Measurements from ENCODE around the gene GLYATL1B. TPM values are rescaled to one million over a fixed set of nuclear protein-coding genes. Genes with fewer than 3 reads are reported as not detected.
A peak's percentile ranks its signal among the peaks of the same experiment; 100 is the strongest.

Gene GLYATL1B
- total and polyA plus RNA-seq, 10 of the 15 experiments (the other 5 are each of a cell fraction or from before 2014, with no cell fraction given), result 0.10 to 1.7 (median 0.24) TPM; not detected in 4

DNA sequence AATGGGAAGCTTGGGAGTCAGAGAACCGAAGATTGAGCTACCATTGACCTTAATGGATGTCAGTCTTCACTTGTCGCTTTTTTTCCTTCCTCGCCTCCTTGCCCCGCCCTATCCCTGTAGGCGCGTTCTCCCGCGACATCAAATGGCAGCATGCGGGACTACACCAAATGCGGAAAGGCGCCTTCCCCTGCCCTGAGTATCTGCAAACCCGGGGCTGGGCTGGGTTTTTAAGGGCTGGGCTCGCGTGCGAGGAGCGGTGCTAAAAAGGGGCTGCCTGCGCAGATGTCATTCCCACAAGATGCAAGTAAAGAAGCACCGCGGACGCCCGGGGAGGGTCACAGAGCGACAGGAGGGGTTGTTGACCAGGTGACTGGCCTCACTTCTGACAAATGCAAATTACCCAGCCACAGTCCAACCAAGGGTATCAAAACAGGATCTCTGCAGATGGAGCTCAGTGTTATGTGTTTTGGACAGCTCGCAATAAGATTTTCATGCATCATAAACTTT, 16.2 kb downstream of the GLYATL1B start (continued):
- TF ChIP-seq CBX5 (IDR thresholded peaks at IDR 0.05; ENCODE audit: low read depth) (no peak), RAD51 (IDR thresholded peaks at IDR 0.05) (peak; percentile 66), STAT1 (conservative IDR thresholded peaks at IDR 0.05) (no peak), NFIC (IDR thresholded peaks at IDR 0.05; ENCODE audit: low read depth, low read length) (peak; percentile 62), NR2F1 (conservative IDR thresholded peaks at IDR 0.05) (no peak), TARDBP (IDR thresholded peaks at IDR 0.05; ENCODE audit: borderline replicate concordance) (0 out of 2 replicates have a peak, but pooled peaks have one; percentile 43), NR2C2 (IDR thresholded peaks at IDR 0.05; ENCODE audit: borderline replicate concordance, control insufficient read depth, insufficient read length, low read depth) (no peak), CEBPB (IDR thresholded peaks at IDR 0.05; ENCODE audit: borderline replicate concordance in 1 of 2, low read depth in 2 of 2, low read length in 2 of 2) (no peak), HDAC2 (IDR thresholded peaks at IDR 0.05) (no peak), SMC3 (IDR thresholded peaks at IDR 0.05; ENCODE audit: borderline replicate concordance, low read length) (peak; percentile 39; the same call in 1 of the 2 replicates), RFX5 (IDR thresholded peaks at IDR 0.05; ENCODE audit: low read depth, low read length) (no peak), SIN3A (IDR thresholded peaks at IDR 0.05; ENCODE audit: low read depth, low read length) (no peak), SP1 (IDR thresholded peaks at IDR 0.05; ENCODE audit: low read depth, low read length) (peak; percentile 28), SPI1 (IDR thresholded peaks at IDR 0.05; ENCODE audit: borderline replicate concordance, insufficient read depth, low read depth, low read length) (0 out of 2 replicates have a peak, but pooled peaks have one; percentile 46), BACH1 (IDR thresholded peaks at IDR 0.05; ENCODE audit: borderline replicate concordance) (no peak), CHD2 (IDR thresholded peaks at IDR 0.05; ENCODE audit: borderline replicate concordance, low read depth, low read length) (peak; percentile 79; the same call in 1 of the 2 replicates), TCF7 (IDR thresholded peaks at IDR 0.05; ENCODE audit: borderline replicate concordance) (peak; percentile 31; the same call in 1 of the 2 replicates), SIX5 (IDR thresholded peaks at IDR 0.05; ENCODE audit: low read depth, low read length, severe bottlenecking) (no peak), JUNB (IDR thresholded peaks at IDR 0.05) (no peak; the same call in 1 of the 2 replicates), STAT3 (IDR thresholded peaks at IDR 0.05; ENCODE audit: low read depth, low read length) (no peak), SUZ12 (IDR thresholded peaks at IDR 0.05; ENCODE audit: unreplicated experiment) (no peak), NBN (IDR thresholded peaks at IDR 0.05) (peak; percentile 59; the same call in 1 of the 2 replicates), BMI1 (IDR thresholded peaks at IDR 0.05; ENCODE audit: borderline replicate concordance) (no peak)
- TF ChIP-seq, protein P1, sequence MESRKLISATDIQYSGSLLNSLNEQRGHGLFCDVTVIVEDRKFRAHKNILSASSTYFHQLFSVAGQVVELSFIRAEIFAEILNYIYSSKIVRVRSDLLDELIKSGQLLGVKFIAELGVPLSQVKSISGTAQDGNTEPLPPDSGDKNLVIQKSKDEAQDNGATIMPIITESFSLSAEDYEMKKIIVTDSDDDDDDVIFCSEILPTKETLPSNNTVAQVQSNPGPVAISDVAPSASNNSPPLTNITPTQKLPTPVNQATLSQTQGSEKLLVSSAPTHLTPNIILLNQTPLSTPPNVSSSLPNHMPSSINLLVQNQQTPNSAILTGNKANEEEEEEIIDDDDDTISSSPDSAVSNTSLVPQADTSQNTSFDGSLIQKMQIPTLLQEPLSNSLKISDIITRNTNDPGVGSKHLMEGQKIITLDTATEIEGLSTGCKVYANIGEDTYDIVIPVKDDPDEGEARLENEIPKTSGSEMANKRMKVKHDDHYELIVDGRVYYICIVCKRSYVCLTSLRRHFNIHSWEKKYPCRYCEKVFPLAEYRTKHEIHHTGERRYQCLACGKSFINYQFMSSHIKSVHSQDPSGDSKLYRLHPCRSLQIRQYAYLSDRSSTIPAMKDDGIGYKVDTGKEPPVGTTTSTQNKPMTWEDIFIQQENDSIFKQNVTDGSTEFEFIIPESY (IDR thresholded peaks at IDR 0.05), result no peak
- TF ChIP-seq, protein P2, sequence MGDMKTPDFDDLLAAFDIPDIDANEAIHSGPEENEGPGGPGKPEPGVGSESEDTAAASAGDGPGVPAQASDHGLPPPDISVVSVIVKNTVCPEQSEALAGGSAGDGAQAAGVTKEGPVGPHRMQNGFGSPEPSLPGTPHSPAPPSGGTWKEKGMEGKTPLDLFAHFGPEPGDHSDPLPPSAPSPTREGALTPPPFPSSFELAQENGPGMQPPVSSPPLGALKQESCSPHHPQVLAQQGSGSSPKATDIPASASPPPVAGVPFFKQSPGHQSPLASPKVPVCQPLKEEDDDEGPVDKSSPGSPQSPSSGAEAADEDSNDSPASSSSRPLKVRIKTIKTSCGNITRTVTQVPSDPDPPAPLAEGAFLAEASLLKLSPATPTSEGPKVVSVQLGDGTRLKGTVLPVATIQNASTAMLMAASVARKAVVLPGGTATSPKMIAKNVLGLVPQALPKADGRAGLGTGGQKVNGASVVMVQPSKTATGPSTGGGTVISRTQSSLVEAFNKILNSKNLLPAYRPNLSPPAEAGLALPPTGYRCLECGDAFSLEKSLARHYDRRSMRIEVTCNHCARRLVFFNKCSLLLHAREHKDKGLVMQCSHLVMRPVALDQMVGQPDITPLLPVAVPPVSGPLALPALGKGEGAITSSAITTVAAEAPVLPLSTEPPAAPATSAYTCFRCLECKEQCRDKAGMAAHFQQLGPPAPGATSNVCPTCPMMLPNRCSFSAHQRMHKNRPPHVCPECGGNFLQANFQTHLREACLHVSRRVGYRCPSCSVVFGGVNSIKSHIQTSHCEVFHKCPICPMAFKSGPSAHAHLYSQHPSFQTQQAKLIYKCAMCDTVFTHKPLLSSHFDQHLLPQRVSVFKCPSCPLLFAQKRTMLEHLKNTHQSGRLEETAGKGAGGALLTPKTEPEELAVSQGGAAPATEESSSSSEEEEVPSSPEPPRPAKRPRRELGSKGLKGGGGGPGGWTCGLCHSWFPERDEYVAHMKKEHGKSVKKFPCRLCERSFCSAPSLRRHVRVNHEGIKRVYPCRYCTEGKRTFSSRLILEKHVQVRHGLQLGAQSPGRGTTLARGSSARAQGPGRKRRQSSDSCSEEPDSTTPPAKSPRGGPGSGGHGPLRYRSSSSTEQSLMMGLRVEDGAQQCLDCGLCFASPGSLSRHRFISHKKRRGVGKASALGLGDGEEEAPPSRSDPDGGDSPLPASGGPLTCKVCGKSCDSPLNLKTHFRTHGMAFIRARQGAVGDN (IDR thresholded peaks at IDR 0.05), result no peak
- TF ChIP-seq, protein P3, sequence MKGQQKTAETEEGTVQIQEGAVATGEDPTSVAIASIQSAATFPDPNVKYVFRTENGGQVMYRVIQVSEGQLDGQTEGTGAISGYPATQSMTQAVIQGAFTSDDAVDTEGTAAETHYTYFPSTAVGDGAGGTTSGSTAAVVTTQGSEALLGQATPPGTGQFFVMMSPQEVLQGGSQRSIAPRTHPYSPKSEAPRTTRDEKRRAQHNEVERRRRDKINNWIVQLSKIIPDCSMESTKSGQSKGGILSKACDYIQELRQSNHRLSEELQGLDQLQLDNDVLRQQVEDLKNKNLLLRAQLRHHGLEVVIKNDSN (IDR thresholded peaks at IDR 0.05; ENCODE audit: borderline replicate concordance, extremely low read length, insufficient read depth, low read depth, low read length), result no peak

All from GM12878 (cell line).